OCI-LY7 (cell line): Measurements from ENCODE around the gene PCCA. TPM values are rescaled to one million over a fixed set of nuclear protein-coding genes. Genes with fewer than 3 reads are reported as not detected.
"Not testable (repeated sequence)": the region's sequence is repeated elsewhere in the genome, so short reads cannot be mapped to it uniquely, and the experiment has no call there.

ENCODE experiments used
- BruUV-seq: library from RNA; stranded (reverse); fragments of 400-500 nt; replicated peaks from 2 replicates; lab custom pipeline; 2021; lab: Mats Ljungman, UMichigan
- CTCF ChIA-PET: fragments of 300-600 bp; sonication (Branson Sonifier 250); formaldehyde crosslinking; loops from one replicate; lab custom pipeline; 2022; ENCODE audit warnings: antibody characterized with exemption; ENCODE audit not compliant: unreplicated experiment; lab: Charles Lee
- POLR2A ChIA-PET: fragments of 300-600 bp; sonication (Branson Sonifier 250); formaldehyde crosslinking; loops from one replicate; lab custom pipeline; 2022; ENCODE audit warnings: antibody characterized with exemption; lab: Charles Lee
- DNase-seq: peaks from one replicate; pipeline ENCODE4 v3.0.0-alpha.2; 2015; ENCODE audit warnings: low spot score
- H2AFZ ChIP-seq: fragments of 200-600 bp; sonication (generic), shearing (Covaris generic); 2 replicates; pipeline ENCODE4 v1.6.1; 2014; ENCODE audit warnings: mild to moderate bottlenecking, antibody characterized with exemption, low read length, moderate library complexity
- H3K27ac ChIP-seq: fragments of 200-600 bp; sonication (generic); 2 replicates; pipeline ENCODE4 v1.5.1; 2014; ENCODE audit warnings: mixed run types, low read depth, mild to moderate bottlenecking, moderate library complexity, low read length, inconsistent platforms; ENCODE audit not compliant: poor library complexity, severe bottlenecking
- H3K36me3 ChIP-seq: fragments of 200-600 bp; sonication (generic); 2 replicates; pipeline ENCODE4 v1.6.1; 2014; ENCODE audit warnings: mild to moderate bottlenecking, antibody characterized with exemption, low read length, moderate library complexity, mixed read lengths; ENCODE audit not compliant: insufficient read depth
- H3K4me1 ChIP-seq: fragments of 200-600 bp; sonication (generic); 2 replicates; pipeline ENCODE4 v1.5.1; 2014; ENCODE audit warnings: mild to moderate bottlenecking, low read length; ENCODE audit not compliant: insufficient read depth, poor library complexity, severe bottlenecking
- H3K4me2 ChIP-seq: fragments of 200-600 bp; sonication (generic); 2 replicates; pipeline ENCODE4 v1.6.1; 2014; ENCODE audit warnings: mild to moderate bottlenecking, low read length
- H3K4me3 ChIP-seq: fragments of 200-600 bp; sonication (generic); 2 replicates; pipeline ENCODE4 v1.5.1; 2014; ENCODE audit warnings: mild to moderate bottlenecking, low read depth, low read length; ENCODE audit not compliant: poor library complexity, severe bottlenecking
- H3K79me2 ChIP-seq: fragments of 200-600 bp; sonication (generic); 2 replicates; pipeline ENCODE4 v1.6.1; 2016; ENCODE audit warnings: low read depth, mild to moderate bottlenecking, low read length, moderate library complexity, mixed read lengths; ENCODE audit not compliant: insufficient read depth
- H3K9me2 ChIP-seq: fragments of 200-600 bp; sonication (generic); 2 replicates; pipeline ENCODE4 v1.6.1; 2016; ENCODE audit warnings: mild to moderate bottlenecking, low read length, mixed read lengths; ENCODE audit not compliant: insufficient read depth
- H3K9me3 ChIP-seq: fragments of 200-600 bp; sonication (generic); 2 replicates; pipeline ENCODE4 v1.6.1; 2014; ENCODE audit warnings: mild to moderate bottlenecking, mixed run types, low read length, mixed read lengths
- H4K20me1 ChIP-seq: fragments of 200-600 bp; sonication (generic); 2 replicates; pipeline ENCODE4 v1.6.1; 2014; ENCODE audit warnings: mild to moderate bottlenecking, antibody characterized with exemption, low read length, moderate library complexity, mixed read lengths; ENCODE audit not compliant: insufficient read depth
- CTCF ChIP-seq: fragments of 200-600 bp; sonication (generic); conservative IDR thresholded peaks from 2 replicates; pipeline ENCODE4 v1.5.1; 2014; ENCODE audit warnings: mild to moderate bottlenecking, antibody characterized with exemption, low read length, moderate library complexity, mixed read lengths
- EZH2phosphoT487 ChIP-seq: fragments of 200-600 bp; sonication (generic); IDR thresholded peaks from 2 replicates; pipeline ENCODE4 v1.6.1; 2018; ENCODE audit warnings: low read depth, borderline replicate concordance, mild to moderate bottlenecking, mixed run types, antibody characterized with exemption, low read length, moderate library complexity, mixed read lengths
- intact Hi-C: fragments of 100-400 bp; cut with micrococcal nuclease; formaldehyde crosslinking; loops from one replicate; pipeline ENCODE4 v1.10.0; 2022; ENCODE audit not compliant: unreplicated experiment
- total RNA-seq, 2 experiments: library from RNA; depleted of rRNA in 1 of 2; stranded (reverse); fragments of >200 nt in 1 of 2; shearing (Covaris generic) in 1 of 2; gene quantifications; 2 replicates each; pipeline ENCODE4 v1.2.3, GENCODE V29; 2014 to 2022

Gene PCCA
- total RNA-seq, 2 experiments from 2014 or later: 2.7 to 7.2 TPM

- no peaks in the 10 kb centered on the region for H3K9me2 ChIP-seq
- no peaks in the 10 kb centered on the region for H3K4me1 ChIP-seq
- no peaks in the 10 kb centered on the region for H4K20me1 ChIP-seq
- no TSS peak for BruUV-seq
- H3K27ac ChIP-seq: no peak overlapping the region
- intact Hi-C loops: no loop called here
- no peak for TF ChIP-seq CTCF
- TF ChIP-seq EZH2phosphoT487: no peak
- CTCF ChIA-PET: no interaction called here
- H3K9me3 ChIP-seq: no peaks in the 10 kb centered on the region
- no peaks in the 10 kb centered on the region for H3K79me2 ChIP-seq
- POLR2A ChIA-PET: no interaction called here
- no peak overlapping the region for H2AFZ ChIP-seq
- DNase-seq: no peak
- H3K36me3 ChIP-seq: no peaks in the 10 kb centered on the region
- H3K4me3 ChIP-seq: no peak overlapping the region
- H3K4me2 ChIP-seq: no peak overlapping the region
Measured at GRCh38 chr13:100147825-100148224, 58.9 kb downstream of the PCCA start.

- H3K9me2 ChIP-seq: no peaks in the 10 kb centered on the region
- ChIA-PET POLR2A (no interaction called here), CTCF (no interaction called here)
- TF ChIP-seq EZH2phosphoT487 (no peak), CTCF (no peak)
- no peak overlapping the region for H3K4me2 ChIP-seq
- no TSS peak for BruUV-seq
- H3K4me3 ChIP-seq: no peak overlapping the region
- H2AFZ ChIP-seq: no peak overlapping the region
- no peak overlapping the region for H3K27ac ChIP-seq
- H3K36me3 ChIP-seq: no peaks in the 10 kb centered on the region
- H3K9me3 ChIP-seq: no peaks in the 10 kb centered on the region
- no peak for DNase-seq
- H3K79me2 ChIP-seq: no peaks in the 10 kb centered on the region
- no peaks in the 10 kb centered on the region for H4K20me1 ChIP-seq
- intact Hi-C loops: no loop called here
- H3K4me1 ChIP-seq: no peaks in the 10 kb centered on the region
Measured at GRCh38 chr13:100148422-100148821, 59.5 kb downstream of the PCCA start.

DNA sequence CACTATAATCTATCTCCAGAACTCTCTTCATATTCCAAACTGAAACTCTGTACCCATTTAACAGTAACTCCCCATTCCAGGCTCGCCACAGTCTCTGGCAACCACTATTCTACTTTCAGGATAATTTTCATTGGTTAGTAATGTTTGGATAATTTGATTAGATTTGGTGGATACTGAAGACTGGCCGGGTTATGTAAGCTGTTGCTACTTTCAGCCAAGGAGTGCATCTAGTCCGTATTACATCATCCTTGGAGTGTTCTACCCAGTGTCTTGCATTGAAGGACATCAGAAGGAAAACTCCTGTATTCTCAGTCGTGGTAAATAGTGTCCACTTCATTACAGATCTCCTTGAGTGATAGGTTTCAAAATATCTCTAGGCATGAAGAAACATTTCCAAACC is 60.5 kb downstream of the PCCA start:
- no peak overlapping the region for H3K4me2 ChIP-seq
- TF ChIP-seq CTCF: no peak
- TF ChIP-seq EZH2phosphoT487: no peak
- no peaks in the 10 kb centered on the region for H3K9me3 ChIP-seq
- H4K20me1 ChIP-seq: no peaks in the 10 kb centered on the region
- intact Hi-C loops: no loop called here
- H3K9me2 ChIP-seq: no peaks in the 10 kb centered on the region
- H3K4me3 ChIP-seq: no peak overlapping the region
- ChIA-PET POLR2A (no interaction called here), CTCF (no interaction called here)
- BruUV-seq: no TSS peak
- no peaks in the 10 kb centered on the region for H3K36me3 ChIP-seq
- no peaks in the 10 kb centered on the region for H3K79me2 ChIP-seq
- no peak for DNase-seq
- H3K27ac ChIP-seq: no peak overlapping the region
- H3K4me1 ChIP-seq: no peaks in the 10 kb centered on the region
- H2AFZ ChIP-seq: no peak overlapping the region

GRCh38 chr13:100150711-100151110 is 61.8 kb downstream of the PCCA start:
- H3K4me3 ChIP-seq, H3K4me1 ChIP-seq, H4K20me1 ChIP-seq, DNase-seq, H2AFZ ChIP-seq, H3K4me2 ChIP-seq, intact Hi-C loops, H3K79me2 ChIP-seq, H3K9me3 ChIP-seq, POLR2A ChIA-PET, H3K36me3 ChIP-seq, H3K9me2 ChIP-seq, H3K27ac ChIP-seq, BruUV-seq, CTCF ChIA-PET: not testable (repeated sequence)
